GM12878 (cell line): ENCODE results near the gene CNKSR3. TPM values are rescaled to one million over a fixed set of nuclear protein-coding genes. Genes with fewer than 3 reads are reported as not detected.

ENCODE experiments used
- ASH2L ChIP-seq: fragments of 300-600, 200-600 bp; sonication (generic); IDR thresholded peaks from 2 replicates; pipeline ENCODE4 v1.6.1; 2017; ENCODE audit warnings: low read depth, mild to moderate bottlenecking, borderline replicate concordance
- CHD2 ChIP-seq: IDR thresholded peaks from 2 replicates; pipeline ENCODE4 v1.6.1; 2011; ENCODE audit warnings: low read depth, low read length, improper control_type of control experiment, borderline replicate concordance
- E2F8 ChIP-seq: fragments of 450-650 bp; IDR thresholded peaks from 2 replicates; pipeline ENCODE4 v1.6.1; 2018; ENCODE audit warnings: mild to moderate bottlenecking, low read depth, moderate library complexity; ENCODE audit not compliant: partially characterized antibody
- EED ChIP-seq: sonication (generic); IDR thresholded peaks from 2 replicates; pipeline ENCODE4 v1.6.1; 2016; ENCODE audit warnings: antibody characterized with exemption, low read depth
- GABPA ChIP-seq: IDR thresholded peaks from 2 replicates; pipeline ENCODE4 v1.6.1; 2014; ENCODE audit warnings: antibody characterized with exemption, low read depth, mild to moderate bottlenecking, inconsistent platforms
- HDGF ChIP-seq: fragments of 450-650 bp; IDR thresholded peaks from 2 replicates; pipeline ENCODE4 v1.6.1; 2016; ENCODE audit warnings: antibody characterized with exemption
- PRDM15 ChIP-seq: fragments of 450-650 bp; formaldehyde crosslinking; IDR thresholded peaks from 2 replicates; pipeline ENCODE4 v1.4.0; 2020; ENCODE audit warnings: mild to moderate bottlenecking, moderate library complexity
- RAD21 ChIP-seq: IDR thresholded peaks from 2 replicates; pipeline ENCODE4 v1.6.1; 2011; ENCODE audit warnings: mild to moderate bottlenecking, low read depth, low read length, moderate library complexity; ENCODE audit not compliant: insufficient read depth
- SUPT20H ChIP-seq: IDR thresholded peaks from 2 replicates; pipeline ENCODE4 v1.6.1; 2011; ENCODE audit warnings: low read depth, mild to moderate bottlenecking, low read length, moderate library complexity, borderline replicate concordance; ENCODE audit not compliant: control insufficient read depth
- TBL1XR1 ChIP-seq: IDR thresholded peaks from 2 replicates; pipeline ENCODE4 v1.6.1; 2012; ENCODE audit warnings: low read depth, low read length, improper control_type of control experiment
- YBX1 ChIP-seq: fragments of 450-650 bp; IDR thresholded peaks from 2 replicates; pipeline ENCODE4 v1.6.1; 2016; ENCODE audit warnings: antibody characterized with exemption
- ZBTB40 ChIP-seq: fragments of 450-650 bp; IDR thresholded peaks from 2 replicates; pipeline ENCODE4 v1.6.1; 2016; ENCODE audit warnings: mild to moderate bottlenecking, moderate library complexity, borderline replicate concordance
- ZNF274 ChIP-seq: IDR thresholded peaks from one replicate; pipeline ENCODE4 v1.8.0; 2011; ENCODE audit not compliant: insufficient read length, insufficient read depth
- ZNF384 ChIP-seq: IDR thresholded peaks from 2 replicates; pipeline ENCODE4 v1.6.1; 2012; ENCODE audit warnings: low read depth, mild to moderate bottlenecking, low read length, improper control_type of control experiment, borderline replicate concordance
- polyA plus RNA-seq, 11 experiments: library from polyadenylated mRNA; depleted of rRNA in 4 of 11; unstranded in 6 of 11; stranded (reverse) in 5 of 11; fragments of >200 nt; fragmentation: Nextera tagmentation in 4 of 11; fragmentation: Illumina TruSeq in 1 of 11; extraction: Ambion mirVana in 4 of 11; extraction: Trizol in 1 of 11; gene quantifications; 1 replicate in 1 of 11; 2 replicates in 10 of 11; pipeline versions ENCODE4 v1.2.1 to v1.2.3, GENCODE V29; 2011 to 2016; ENCODE audit warnings: inconsistent platforms in 2 of 11, missing spikeins in 2 of 11, low read depth in 1 of 11
- total RNA-seq, 4 experiments: library from RNA; depleted of rRNA in 3 of 4; stranded (reverse); fragments of >200 nt in 3 of 4; fragmentation: Illumina TruSeq in 1 of 4; extraction: Trizol in 1 of 4; gene quantifications; 2 replicates each; pipeline versions ENCODE4 v1.2.1 to v1.2.3, GENCODE V29; 2013 to 2021

CNKSR3 gene
- total and polyA plus RNA-seq, 10 of the 15 experiments (the other 5 are each of a cell fraction or from before 2014, with no cell fraction given): under 0.01 to 0.48 (median 0.12) TPM; not detected in 2

- TF ChIP-seq RAD21: no peak
- no peak for TF ChIP-seq HDGF
- no peak for TF ChIP-seq YBX1
- TF ChIP-seq ZBTB40: no peak
- no peak for TF ChIP-seq TBL1XR1
- TF ChIP-seq ZNF274: no peak
- no peak for TF ChIP-seq GABPA
- no peak for TF ChIP-seq ASH2L
- no peak for TF ChIP-seq PRDM15 (CRISPR knock-in tag)
- no peak for TF ChIP-seq ZNF384
- TF ChIP-seq EED: no peak
- TF ChIP-seq E2F8: no peak
- TF ChIP-seq SUPT20H: no peak
- TF ChIP-seq CHD2: no peak
Measured at GRCh38 chr6:154468760-154469159, 41.7 kb downstream of the CNKSR3 start (continued).
